Neutrophil (primary cell): ENCODE results near the gene FNBP1.
"Not testable (repeated sequence)": the region's sequence is repeated elsewhere in the genome, so short reads cannot be mapped to it uniquely, and the experiment has no call there.

Experiments
- H3K27ac ChIP-seq: fragments of 200-600 bp; sonication (generic); 2 replicates; pipeline ENCODE4 v1.5.1; 2016; ENCODE audit warnings: mild to moderate bottlenecking, moderate library complexity
- H3K27me3 ChIP-seq: fragments of 200-600 bp; sonication (generic); 2 replicates; pipeline ENCODE4 v1.6.0; 2016; ENCODE audit warnings: mild to moderate bottlenecking
- H3K36me3 ChIP-seq: fragments of 200-600 bp; sonication (generic); 2 replicates; pipeline ENCODE4 v1.5.1; 2017
- H3K4me1 ChIP-seq, 2 experiments: fragments of 200-600 bp in 1 of 2; sonication (generic) in 1 of 2; 1 replicate in 1 of 2; 2 replicates in 1 of 2; pipeline versions ENCODE4 v1.5.1 to v1.6.1; 2013 to 2016; ENCODE audit warnings: low read depth in 1 of 2, low read length in 1 of 2, mild to moderate bottlenecking in 1 of 2, moderate library complexity in 1 of 2; ENCODE audit not compliant: control insufficient read depth in 1 of 2, insufficient read depth in 1 of 2
- H3K4me3 ChIP-seq, 2 experiments: fragments of 200-600 bp in 1 of 2; sonication (generic) in 1 of 2; 1 replicate in 1 of 2; 2 replicates in 1 of 2; pipeline ENCODE4 v1.5.1; 2013 to 2016; ENCODE audit warnings: low read depth in 1 of 2, low read length in 1 of 2, mild to moderate bottlenecking in 1 of 2, moderate library complexity in 1 of 2
- H3K9me3 ChIP-seq: fragments of 200-600 bp; sonication (generic); 2 replicates; pipeline ENCODE4 v1.5.1; 2016
- TF ChIP-seq, protein P1 (sequence below): fragments of 200-600 bp; sonication (generic); IDR thresholded peaks from 2 replicates; pipeline ENCODE4 v1.5.1; 2016; ENCODE audit warnings: antibody characterized with exemption

The FNBP1 gene

DNA sequence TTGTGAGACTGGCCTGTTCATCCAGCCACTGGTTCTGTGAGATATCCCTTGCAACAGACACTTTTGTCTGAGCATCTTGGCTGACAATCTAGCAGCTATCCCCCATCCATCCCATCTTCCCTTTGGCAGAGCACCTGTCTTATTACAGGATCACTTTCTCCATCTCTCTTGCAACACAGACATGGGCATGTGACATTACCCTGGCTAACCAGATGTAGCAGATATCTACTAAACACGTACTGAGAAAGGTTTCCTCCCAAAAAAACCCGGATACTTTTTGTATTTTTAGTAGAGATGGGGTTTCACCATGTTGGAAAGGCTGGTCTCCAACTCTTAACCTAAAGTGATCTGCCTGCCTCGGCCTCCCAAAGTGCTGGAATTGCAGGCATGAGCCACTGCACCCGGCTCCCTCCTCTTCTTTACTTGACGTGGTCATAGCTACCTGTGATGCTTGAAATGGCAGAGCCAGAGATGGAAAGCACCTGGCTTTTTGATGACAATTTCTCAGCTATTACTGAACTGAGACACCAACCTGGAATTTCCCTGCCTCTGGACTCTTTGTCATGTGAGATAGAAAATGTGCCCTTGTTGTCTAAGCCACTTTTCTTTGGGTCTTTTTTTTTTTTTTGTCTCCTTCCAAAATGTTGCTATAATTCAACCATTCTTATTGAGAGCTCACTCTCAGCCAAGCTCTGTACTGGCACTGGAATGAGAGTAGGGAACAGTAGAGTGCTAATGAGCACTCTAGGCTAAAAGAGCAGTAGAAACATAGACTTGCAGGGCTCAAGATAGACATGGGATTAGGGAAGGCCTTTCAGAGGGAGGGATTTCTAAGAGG lies 32.6 kb downstream of the FNBP1 start:
- H3K4me1 ChIP-seq: peaks cover 14 to 22% of the 10 kb centered on the region in 2 experiments
- no peaks in the 10 kb centered on the region for H3K36me3 ChIP-seq
- H3K27me3 ChIP-seq: no peaks in the 10 kb centered on the region
- H3K27ac ChIP-seq: peak overlapping the region; percentile 62
- no peaks in the 10 kb centered on the region for H3K9me3 ChIP-seq
- TF ChIP-seq, protein P1, sequence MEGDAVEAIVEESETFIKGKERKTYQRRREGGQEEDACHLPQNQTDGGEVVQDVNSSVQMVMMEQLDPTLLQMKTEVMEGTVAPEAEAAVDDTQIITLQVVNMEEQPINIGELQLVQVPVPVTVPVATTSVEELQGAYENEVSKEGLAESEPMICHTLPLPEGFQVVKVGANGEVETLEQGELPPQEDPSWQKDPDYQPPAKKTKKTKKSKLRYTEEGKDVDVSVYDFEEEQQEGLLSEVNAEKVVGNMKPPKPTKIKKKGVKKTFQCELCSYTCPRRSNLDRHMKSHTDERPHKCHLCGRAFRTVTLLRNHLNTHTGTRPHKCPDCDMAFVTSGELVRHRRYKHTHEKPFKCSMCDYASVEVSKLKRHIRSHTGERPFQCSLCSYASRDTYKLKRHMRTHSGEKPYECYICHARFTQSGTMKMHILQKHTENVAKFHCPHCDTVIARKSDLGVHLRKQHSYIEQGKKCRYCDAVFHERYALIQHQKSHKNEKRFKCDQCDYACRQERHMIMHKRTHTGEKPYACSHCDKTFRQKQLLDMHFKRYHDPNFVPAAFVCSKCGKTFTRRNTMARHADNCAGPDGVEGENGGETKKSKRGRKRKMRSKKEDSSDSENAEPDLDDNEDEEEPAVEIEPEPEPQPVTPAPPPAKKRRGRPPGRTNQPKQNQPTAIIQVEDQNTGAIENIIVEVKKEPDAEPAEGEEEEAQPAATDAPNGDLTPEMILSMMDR: no peak
- no peak overlapping the region for H3K4me3 ChIP-seq

DNA sequence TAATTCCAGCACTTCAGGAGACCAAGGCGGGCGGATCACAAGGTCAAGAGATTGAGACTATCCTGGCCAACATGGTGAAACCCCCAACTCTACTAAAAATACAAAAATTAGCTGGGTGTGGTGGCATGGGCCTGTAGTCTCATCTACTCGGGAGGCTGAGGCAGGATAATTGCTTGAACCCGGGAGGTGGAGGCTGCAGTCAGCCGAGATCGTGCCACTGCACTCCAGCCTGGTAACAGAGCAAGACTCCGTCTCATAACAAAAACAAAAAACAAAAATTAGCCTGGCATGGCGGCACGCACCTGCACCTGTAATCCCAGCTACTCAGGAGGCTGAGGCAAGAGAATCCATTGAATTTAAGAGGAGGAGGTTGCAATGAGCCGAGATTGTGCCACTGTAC lies 33.4 kb downstream of the FNBP1 start:
- H3K27ac ChIP-seq: not testable (repeated sequence)

DNA sequence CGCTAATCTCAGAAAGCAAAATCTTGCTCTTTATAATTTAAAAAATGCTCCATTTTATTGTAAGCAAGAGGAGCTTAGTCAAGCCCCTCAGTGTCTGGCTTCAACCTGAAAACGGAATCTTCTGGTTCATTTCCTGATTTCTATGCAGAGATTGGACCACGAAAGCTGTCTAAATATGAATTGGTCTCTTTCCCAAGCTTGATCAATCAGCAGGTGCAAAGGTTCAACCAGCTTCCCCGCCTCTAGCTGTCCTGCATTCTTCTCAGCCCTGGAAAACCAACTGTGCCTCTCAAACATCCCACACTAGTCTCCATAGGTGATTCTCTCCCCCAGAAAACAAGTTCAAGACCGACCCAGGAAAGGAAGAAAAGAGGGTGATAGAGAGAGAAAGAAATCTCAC lies 34.5 kb downstream of the FNBP1 start:
- TF ChIP-seq, protein P1: no peak
- Histone ChIP-seq H3K27me3 (no peaks in the 10 kb centered on the region), H3K4me1 (peaks cover 14 to 22% of the 10 kb centered on the region in 2 experiments), H3K27ac (peak overlapping the region; percentile 45), H3K36me3 (no peaks in the 10 kb centered on the region), H3K9me3 (no peaks in the 10 kb centered on the region), H3K4me3 (no peak overlapping the region)

More for the DNA sequence above, 33.4 kb downstream of the FNBP1 start:
- not testable (repeated sequence) for H3K36me3 ChIP-seq, H3K9me3 ChIP-seq, H3K4me3 ChIP-seq, H3K27me3 ChIP-seq
- H3K4me1 ChIP-seq: peaks cover 14 to 22% of the 10 kb centered on the region in 2 experiments

DNA sequence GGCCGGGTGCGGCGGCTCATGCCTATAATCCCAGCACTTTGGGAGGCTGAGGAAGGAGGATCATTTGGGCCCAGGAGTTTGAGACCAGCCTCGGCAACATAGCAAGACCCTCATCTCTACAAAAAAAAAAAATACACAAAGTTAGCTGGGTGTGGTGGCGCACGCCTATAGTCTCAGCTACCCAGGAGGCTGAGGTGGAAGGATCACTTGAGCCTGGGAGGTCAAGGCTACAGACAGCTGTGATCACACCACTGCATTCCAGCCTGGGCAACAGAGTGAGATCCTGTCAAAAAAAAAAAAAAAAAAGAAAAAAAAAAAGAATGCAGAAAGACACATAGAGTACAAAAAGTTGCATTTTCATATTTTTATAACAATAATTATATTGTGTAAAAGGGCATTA lies 36.0 kb downstream of the FNBP1 start:
- Histone ChIP-seq H3K27ac (peak overlapping the region; percentile 58), H3K4me1 (peaks cover 12 to 15% of the 10 kb centered on the region in 2 experiments)
- H3K27me3 ChIP-seq, H3K4me3 ChIP-seq, H3K9me3 ChIP-seq, H3K36me3 ChIP-seq: not testable (repeated sequence)

DNA sequence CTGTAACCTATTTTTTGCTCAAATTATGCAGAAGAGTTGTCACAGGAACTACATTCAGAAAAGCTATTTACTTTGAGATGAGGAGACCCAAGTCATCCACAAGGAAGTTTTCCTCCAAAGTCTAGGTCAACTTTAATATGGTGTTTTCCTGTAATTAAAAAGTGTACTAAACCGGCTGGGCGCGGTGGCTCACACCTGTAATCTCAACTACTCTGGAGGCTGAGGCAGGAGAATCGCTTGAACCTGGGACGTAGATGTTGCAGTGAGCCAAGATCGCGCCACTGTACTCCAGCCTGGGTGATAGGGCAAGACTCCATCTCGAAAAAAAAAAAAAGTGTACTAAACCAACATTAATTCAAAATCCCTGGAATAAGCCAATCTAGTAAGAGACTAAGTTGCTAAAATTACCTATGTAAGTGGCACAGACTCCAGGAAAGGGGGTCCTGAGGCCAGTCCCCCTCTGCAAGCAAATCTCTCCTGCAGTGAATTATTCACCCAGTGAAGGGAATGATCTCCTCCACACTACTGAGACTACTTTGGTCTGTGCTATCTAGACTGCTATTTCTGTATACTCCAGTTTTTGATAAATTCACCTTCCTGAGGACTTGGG lies 38.9 kb downstream of the FNBP1 start:
- H3K36me3 ChIP-seq: no peaks in the 10 kb centered on the region
- no peaks in the 10 kb centered on the region for H3K9me3 ChIP-seq
- TF ChIP-seq, protein P1: no peak
- no peaks in the 10 kb centered on the region for H3K4me1 ChIP-seq
- H3K4me3 ChIP-seq: no peak overlapping the region
- H3K27me3 ChIP-seq: no peaks in the 10 kb centered on the region
- H3K27ac ChIP-seq: peak overlapping the region; percentile 18

DNA sequence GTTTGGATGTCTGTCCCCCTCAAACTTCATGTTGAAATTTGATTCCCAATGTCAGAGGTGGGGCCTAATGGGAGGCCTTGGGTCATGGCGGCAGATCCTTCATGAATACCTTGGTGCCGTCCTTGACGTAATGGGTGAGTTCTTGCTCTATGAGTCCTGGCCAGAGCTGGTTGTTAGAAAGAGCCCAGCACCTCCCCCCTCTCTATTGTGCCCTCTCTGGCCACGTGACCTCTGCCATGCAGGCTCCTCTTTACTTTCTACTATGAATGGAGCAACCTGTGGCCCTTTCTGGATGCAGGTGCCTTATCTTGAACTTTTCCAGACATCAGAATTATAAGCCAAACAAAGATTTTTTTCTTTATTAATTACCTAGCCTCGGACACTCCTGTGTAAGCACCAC lies 40.7 kb downstream of the FNBP1 start:
- peaks cover 0 to 2% of the 10 kb centered on the region in 2 experiments for H3K4me1 ChIP-seq
- TF ChIP-seq, protein P1: no peak
- H3K4me3 ChIP-seq: no peak overlapping the region
- H3K36me3 ChIP-seq: no peaks in the 10 kb centered on the region
- no peaks in the 10 kb centered on the region for H3K27me3 ChIP-seq
- no peaks in the 10 kb centered on the region for H3K9me3 ChIP-seq
- no peak overlapping the region for H3K27ac ChIP-seq
